Left colon (tissue), 2 donors: ENCODE measurements around the gene ALOX12. TPM values are rescaled to one million over a fixed set of nuclear protein-coding genes. Genes with fewer than 3 reads are reported as not detected.

ENCODE experiments used
- ATAC-seq: fragments of 200-7000 bp; cut with Tn5 transposase; one replicate; pipeline ENCODE4 v1.9.1; 2020; ENCODE audit warnings: mild to moderate bottlenecking, moderate library complexity
- DNase-seq, 2 donors: peaks; one replicate each; pipeline ENCODE4 v3.0.0-alpha.2; 2020
- intact Hi-C, 2 donors: fragments of 100-400 bp; cut with DNase I in 1 of 2; cut with micrococcal nuclease in 1 of 2; formaldehyde crosslinking; loops; one replicate each; pipeline versions ENCODE4 v1.11.2 to v1.14.0; 2022; cut with DNase I, micrococcal nuclease
- total RNA-seq, 2 donors: library from RNA; stranded (reverse); fragmentation: NEBNext Ultra II Directional; extraction: Animal tissue kit (Norgen Biotek cat#: 25700); gene quantifications; one replicate each; pipeline ENCODE4 v1.2.1, GENCODE V29; 2021
- donor health status: DM: no; HTN: no; CAD: no.
- donor health status: DM: yes; HTN: yes; CAD: no.

The ALOX12 gene
- total RNA-seq, 2 donors from 2014 or later: not detected

GRCh38 chr17:6998855-6999508 is 3.1 kb downstream of the ALOX12 start:
- no peak for DNase-seq
- intact Hi-C loops: loop anchor here in 1 of 2 donors (10.0 kb wide), 1 partner anchor 84 kb away; no protein-coding TSS in a partner anchor
- no peak for ATAC-seq

- intact Hi-C loops: loop anchor here in 1 of 2 donors (5.0 kb wide), 1 partner anchor 89 kb away; no protein-coding TSS in a partner anchor
- ATAC-seq (peak; percentile 41), DNase-seq (peak in 1 of 2 donors; percentile 15)
Measured at GRCh38 chr17:7001318-7001961, 5.6 kb downstream of the ALOX12 start.

- intact Hi-C loops: loop anchor here in 1 of 2 donors (5.0 kb wide), 1 partner anchor 90 kb away; no protein-coding TSS in a partner anchor
- no peak for DNase-seq
- ATAC-seq: peak; percentile 74
Measured at GRCh38 chr17:7002288-7003047, 6.6 kb downstream of the ALOX12 start.

- DNase-seq: no peak
- intact Hi-C loops: loop anchor here in 1 of 2 donors (5.0 kb wide), 1 partner anchor 91 kb away; no protein-coding TSS in a partner anchor
- no peak for ATAC-seq
Measured at GRCh38 chr17:7003745-7004144, 7.9 kb downstream of the ALOX12 start.

GRCh38 chr17:7004398-7005253 is 8.8 kb downstream of the ALOX12 start:
- ATAC-seq: peak; percentile 75
- intact Hi-C loops: loop anchor here in 1 of 2 donors (5.0 kb wide), 1 partner anchor 92 kb away; no protein-coding TSS in a partner anchor
- DNase-seq: peak in 1 of 2 donors; percentile 14

- ATAC-seq (no peak), DNase-seq (no peak)
- intact Hi-C loops: no loop called here
Measured at GRCh38 chr17:7005716-7006115, 9.9 kb downstream of the ALOX12 start.

GRCh38 chr17:7007143-7007542 is 11.3 kb downstream of the ALOX12 start:
- intact Hi-C loops: no loop called here
- no peak for ATAC-seq
- DNase-seq: no peak

GRCh38 chr17:7010523-7010922 is 14.7 kb downstream of the ALOX12 start:
- intact Hi-C loops: no loop called here
- ATAC-seq (no peak), DNase-seq (no peak)

- ATAC-seq (no peak), DNase-seq (no peak)
- intact Hi-C loops: no loop called here
Measured at GRCh38 chr17:7011415-7011814, 15.6 kb downstream of the ALOX12 start.

GRCh38 chr17:7011942-7012254 is 16.0 kb downstream of the ALOX12 start:
- no peak for ATAC-seq
- intact Hi-C loops: no loop called here
- DNase-seq: no peak

- intact Hi-C loops: no loop called here
- peak; percentile 83 for ATAC-seq
- peak; percentile 98 to 99 for DNase-seq
Measured at GRCh38 chr17:7014261-7014994, 18.6 kb downstream of the ALOX12 start.

GRCh38 chr17:7014995-7015958 is 19.4 kb downstream of the ALOX12 start:
- no peak for DNase-seq
- intact Hi-C loops: no loop called here
- no peak for ATAC-seq

GRCh38 chr17:7016418-7016817 is 20.6 kb downstream of the ALOX12 start:
- no peak for ATAC-seq
- no peak for DNase-seq
- intact Hi-C loops: no loop called here

GRCh38 chr17:7016886-7017826 is 21.3 kb downstream of the ALOX12 start:
- DNase-seq (no peak), ATAC-seq (no peak)
- intact Hi-C loops: no loop called here

GRCh38 chr17:7017827-7018200 is 22.0 kb downstream of the ALOX12 start:
- no peak for DNase-seq
- no peak for ATAC-seq
- intact Hi-C loops: no loop called here

- intact Hi-C loops: no loop called here
- ATAC-seq (no peak), DNase-seq (no peak)
Measured at GRCh38 chr17:7018331-7018964, 22.6 kb downstream of the ALOX12 start.
